Activated CD8-positive, alpha-beta T cell treated with anti-CD3 and anti-CD28 coated beads for 36 hours (primary cell): ENCODE data around the gene PES1. TPM values are rescaled to one million over a fixed set of nuclear protein-coding genes. Genes with fewer than 3 reads are reported as not detected.

Source experiments
- ATAC-seq: fragments of 200-7000 bp; cut with Tn5 transposase; one replicate; pipeline ENCODE4 v1.10.0; 2021; ENCODE audit warnings: mild to moderate bottlenecking, moderate library complexity
- CTCF ChIA-PET: fragments of 350-600 bp; sonication (Branson Sonifier 250); formaldehyde crosslinking; loops from one replicate; lab custom pipeline; 2021; ENCODE audit warnings: antibody characterized with exemption; lab: Charles Lee
- POLR2A ChIA-PET: fragments of 350-600 bp; sonication (Branson Sonifier 250); formaldehyde crosslinking; loops from one replicate; lab custom pipeline; 2021; ENCODE audit warnings: antibody characterized with exemption; lab: Charles Lee
- DNase-seq: peaks from one replicate; pipeline ENCODE4 v3.0.0-alpha.2; 2020
- H3K27ac Mint-ChIP-seq: one replicate; pipeline ENCODE4 v1.8.0; 2021; ENCODE audit warnings: mild to moderate bottlenecking, mixed read lengths
- H3K27me3 Mint-ChIP-seq: one replicate; pipeline ENCODE4 v1.8.0; 2021; ENCODE audit warnings: mixed read lengths
- H3K36me3 Mint-ChIP-seq: one replicate; pipeline ENCODE4 v1.8.0; 2021; ENCODE audit warnings: low read depth, mixed read lengths
- H3K4me1 Mint-ChIP-seq: one replicate; pipeline ENCODE4 v1.8.0; 2021; ENCODE audit warnings: low read depth, mixed read lengths
- H3K4me3 Mint-ChIP-seq: one replicate; pipeline ENCODE4 v1.8.0; 2021; ENCODE audit warnings: mild to moderate bottlenecking, moderate library complexity, mixed read lengths
- H3K9me3 Mint-ChIP-seq: one replicate; pipeline ENCODE4 v1.8.0; 2021; ENCODE audit warnings: mixed read lengths
- intact Hi-C: fragments of 100-400 bp; cut with micrococcal nuclease; formaldehyde crosslinking; loops from one replicate; pipeline ENCODE4 v1.10.0; 2022
- total RNA-seq, 2 experiments: library from RNA; stranded (reverse); gene quantifications; one replicate each; pipeline ENCODE4 v1.2.3, GENCODE V29; 2021
- TF ChIP-seq, protein P1 (sequence below): fragments of 200-600 bp; IDR thresholded peaks from one replicate; pipeline ENCODE4 v1.8.0; 2022; ENCODE audit warnings: antibody characterized with exemption, mild to moderate bottlenecking

The PES1 gene
- total RNA-seq: 100 to 1,000 TPM; 123 to 131 TPM

DNA sequence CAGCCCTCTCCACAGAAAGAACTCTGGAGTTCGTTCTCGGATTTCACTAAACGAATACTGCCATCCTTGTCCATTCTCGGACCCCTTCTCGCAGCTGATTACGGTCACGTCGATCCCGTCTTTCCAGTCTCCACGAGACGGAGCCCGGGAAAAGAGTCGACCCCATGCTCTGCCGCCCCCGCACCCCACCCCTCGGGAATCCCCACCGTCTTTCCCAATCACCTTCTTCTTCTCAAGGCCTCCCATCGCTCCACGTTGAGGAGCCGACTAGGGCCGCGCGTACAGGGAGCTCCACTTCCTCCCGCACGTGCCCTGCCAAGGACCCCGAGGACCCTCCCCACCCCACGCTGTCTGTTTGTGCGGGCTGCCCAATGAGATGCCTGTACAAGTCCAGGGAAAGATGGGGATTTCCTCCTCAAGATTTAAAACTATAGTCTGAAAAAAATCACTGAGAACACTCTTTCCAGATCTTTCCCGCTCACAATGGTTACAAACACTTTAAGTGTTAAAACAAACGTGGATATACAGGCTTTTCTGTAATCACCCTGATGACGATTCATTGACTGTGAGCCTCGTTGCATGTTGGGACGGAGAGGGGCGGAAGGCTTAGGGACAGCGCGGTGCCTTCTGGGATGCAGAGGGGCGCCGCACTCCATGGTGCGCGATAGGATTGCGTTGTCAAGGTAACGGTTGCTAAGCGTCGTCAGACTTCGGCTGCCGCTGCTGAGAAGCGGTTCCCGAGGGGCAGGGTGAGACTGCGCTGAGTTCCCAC is at the start of gene PES1:
Gene PES1, minus strand, starts transcription at position 323 of the 772 bp plus-strand sequence. Its CDS starts 77 bp downstream, at position 246.
- peaks cover 2% of the 10 kb centered on the region for H3K27me3 Mint-ChIP-seq
- ChIA-PET CTCF (interaction anchor here (0.6 to 1.7 kb wide), 8 partner anchors 10 to 168 kb away, joined by 3 to 12 read pairs (median 4); no protein-coding TSS in a partner anchor), POLR2A (interaction anchor here (0.6 to 1.7 kb wide), 5 partner anchors 12 to 127 kb away, joined by 3 to 5 read pairs (median 3); partner anchors contain the start of gene TCN2)
- ATAC-seq: peak; percentile 100
- no peak within 1 kb of the TSS for H3K4me3 Mint-ChIP-seq
- DNase-seq: peak; percentile 97
- H3K4me1 Mint-ChIP-seq: peaks cover 15% of the 10 kb centered on the region
- H3K36me3 Mint-ChIP-seq: peaks cover 26% of the 10 kb centered on the region
- H3K9me3 Mint-ChIP-seq: no peaks in the 10 kb centered on the region
- TF ChIP-seq, protein P1, sequence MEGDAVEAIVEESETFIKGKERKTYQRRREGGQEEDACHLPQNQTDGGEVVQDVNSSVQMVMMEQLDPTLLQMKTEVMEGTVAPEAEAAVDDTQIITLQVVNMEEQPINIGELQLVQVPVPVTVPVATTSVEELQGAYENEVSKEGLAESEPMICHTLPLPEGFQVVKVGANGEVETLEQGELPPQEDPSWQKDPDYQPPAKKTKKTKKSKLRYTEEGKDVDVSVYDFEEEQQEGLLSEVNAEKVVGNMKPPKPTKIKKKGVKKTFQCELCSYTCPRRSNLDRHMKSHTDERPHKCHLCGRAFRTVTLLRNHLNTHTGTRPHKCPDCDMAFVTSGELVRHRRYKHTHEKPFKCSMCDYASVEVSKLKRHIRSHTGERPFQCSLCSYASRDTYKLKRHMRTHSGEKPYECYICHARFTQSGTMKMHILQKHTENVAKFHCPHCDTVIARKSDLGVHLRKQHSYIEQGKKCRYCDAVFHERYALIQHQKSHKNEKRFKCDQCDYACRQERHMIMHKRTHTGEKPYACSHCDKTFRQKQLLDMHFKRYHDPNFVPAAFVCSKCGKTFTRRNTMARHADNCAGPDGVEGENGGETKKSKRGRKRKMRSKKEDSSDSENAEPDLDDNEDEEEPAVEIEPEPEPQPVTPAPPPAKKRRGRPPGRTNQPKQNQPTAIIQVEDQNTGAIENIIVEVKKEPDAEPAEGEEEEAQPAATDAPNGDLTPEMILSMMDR: no peak
- intact Hi-C loops: no loop called here
- no peak within 1 kb of the TSS for H3K27ac Mint-ChIP-seq

DNA sequence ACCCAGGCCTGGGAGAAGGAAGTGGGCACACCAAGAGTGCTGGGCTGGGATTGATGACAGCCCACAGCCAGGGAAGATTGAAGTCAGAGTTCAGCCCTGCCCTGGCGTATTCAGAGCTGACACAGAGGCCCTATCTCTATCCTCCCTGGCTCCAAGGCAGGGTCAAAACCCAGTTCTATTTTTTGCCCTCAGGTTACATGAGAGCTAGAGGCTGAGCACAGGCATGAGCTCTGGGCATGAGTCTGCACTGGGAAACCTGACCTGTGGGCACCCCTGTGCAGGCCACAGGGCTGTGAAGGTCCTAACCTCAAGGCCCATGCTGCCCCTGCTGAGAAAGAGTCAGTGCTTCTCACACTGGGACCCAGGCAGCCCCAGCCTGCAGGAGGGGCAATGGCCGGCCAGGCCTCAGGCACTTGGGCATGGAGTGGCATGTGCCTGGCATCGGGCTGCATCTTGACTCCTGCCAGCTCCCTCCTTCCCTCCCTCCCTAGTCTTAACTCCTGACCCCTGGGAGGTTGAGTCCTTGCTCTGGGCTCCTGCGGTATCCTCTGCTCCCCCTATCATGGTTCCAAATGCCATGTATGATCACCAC is 49.2 kb upstream of the PES1 start:
- Mint-ChIP-seq H3K27ac (no peak overlapping the region), H3K9me3 (no peaks in the 10 kb centered on the region), H3K27me3 (no peaks in the 10 kb centered on the region), H3K4me1 (peaks cover 33% of the 10 kb centered on the region), H3K4me3 (no peak overlapping the region), H3K36me3 (peaks cover 3% of the 10 kb centered on the region)
- DNase-seq (no peak), ATAC-seq (no peak)
- ChIA-PET POLR2A (interaction anchor here (0.9 kb wide), 1 partner anchor 11 kb away, joined by 3 read pairs; no protein-coding TSS in a partner anchor), CTCF (interaction anchor here (1.6 kb wide), 1 partner anchor 9 kb away, joined by 6 read pairs; no protein-coding TSS in a partner anchor)
- intact Hi-C loops: no loop called here
- TF ChIP-seq, protein P1: no peak

DNA sequence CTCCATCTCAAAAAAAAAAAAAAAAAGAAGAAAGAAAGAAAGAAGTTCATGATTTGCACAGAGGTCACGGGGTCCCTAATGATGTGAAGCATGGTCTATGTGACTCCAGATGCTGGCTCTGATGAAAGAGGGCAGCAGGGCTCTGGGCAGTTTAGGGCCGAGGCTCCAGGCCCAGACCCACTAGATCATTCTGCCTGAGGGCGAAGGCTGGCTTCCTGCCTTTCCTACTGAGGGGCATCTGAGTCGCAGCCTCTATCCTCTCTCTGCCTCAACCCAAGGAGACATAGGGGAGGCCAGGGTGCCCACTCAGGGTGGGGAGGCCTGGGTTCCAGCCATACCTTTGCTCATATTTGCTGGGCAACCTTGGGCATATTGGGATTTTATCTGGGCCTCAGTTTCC is 48.7 kb upstream of the PES1 start:
- no peaks in the 10 kb centered on the region for H3K9me3 Mint-ChIP-seq
- intact Hi-C loops: no loop called here
- no peak overlapping the region for H3K4me3 Mint-ChIP-seq
- no peak overlapping the region for H3K27ac Mint-ChIP-seq
- ChIA-PET POLR2A (no interaction called here), CTCF (interaction anchor here (1.6 kb wide), 1 partner anchor 10 kb away, joined by 6 read pairs; no protein-coding TSS in a partner anchor)
- H3K27me3 Mint-ChIP-seq: no peaks in the 10 kb centered on the region
- no peak for ATAC-seq
- TF ChIP-seq, protein P1: no peak
- peaks cover 3% of the 10 kb centered on the region for H3K36me3 Mint-ChIP-seq
- no peak for DNase-seq
- peaks cover 34% of the 10 kb centered on the region for H3K4me1 Mint-ChIP-seq

DNA sequence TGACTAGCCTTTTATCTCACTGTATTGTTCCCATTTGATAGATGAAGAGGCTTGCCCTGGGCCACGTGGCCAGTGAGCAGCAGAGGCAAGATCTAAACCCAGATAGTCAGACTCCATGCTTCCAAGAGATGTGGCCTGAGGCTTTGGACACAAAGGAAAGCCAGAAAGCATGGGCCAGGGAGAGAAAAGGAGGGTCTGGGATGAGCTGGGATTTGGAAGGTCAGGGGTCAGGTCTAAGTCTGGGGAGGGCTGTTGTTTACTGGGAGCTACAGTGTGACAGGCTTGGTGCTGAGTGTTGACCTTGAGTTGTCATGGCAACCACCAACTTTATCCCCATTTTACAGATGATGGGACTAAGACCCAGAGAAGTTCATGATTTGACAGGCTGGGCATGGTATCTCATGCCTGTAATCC is 46.0 kb upstream of the PES1 start:
- ATAC-seq (no peak), DNase-seq (no peak)
- TF ChIP-seq, protein P1: no peak
- intact Hi-C loops: no loop called here
- no peaks in the 10 kb centered on the region for H3K9me3 Mint-ChIP-seq
- ChIA-PET CTCF (interaction anchor here (1.1 to 2.0 kb wide), 2 partner anchors 12 to 117 kb away, joined by 4 to 6 read pairs; no protein-coding TSS in a partner anchor), POLR2A (interaction anchor here (0.9 kb wide), 1 partner anchor 284 kb away, joined by 3 read pairs; no protein-coding TSS in a partner anchor)
- H3K27ac Mint-ChIP-seq: no peak overlapping the region
- H3K4me3 Mint-ChIP-seq: peak overlapping the region; percentile 78
- peaks cover 21% of the 10 kb centered on the region for H3K4me1 Mint-ChIP-seq
- peaks cover 3% of the 10 kb centered on the region for H3K36me3 Mint-ChIP-seq
- no peaks in the 10 kb centered on the region for H3K27me3 Mint-ChIP-seq
